ENCODE data around the gene MYEOV. TPM values are rescaled to one million over a fixed set of nuclear protein-coding genes. Genes with fewer than 3 reads are reported as not detected.

MYEOV gene
- total and polyA plus RNA-seq, 9 of the 15 experiments (the other 6 are each of a cell fraction or from before 2014, with no cell fraction given): 10.2 to 133 (median 32.2) TPM

DNA sequence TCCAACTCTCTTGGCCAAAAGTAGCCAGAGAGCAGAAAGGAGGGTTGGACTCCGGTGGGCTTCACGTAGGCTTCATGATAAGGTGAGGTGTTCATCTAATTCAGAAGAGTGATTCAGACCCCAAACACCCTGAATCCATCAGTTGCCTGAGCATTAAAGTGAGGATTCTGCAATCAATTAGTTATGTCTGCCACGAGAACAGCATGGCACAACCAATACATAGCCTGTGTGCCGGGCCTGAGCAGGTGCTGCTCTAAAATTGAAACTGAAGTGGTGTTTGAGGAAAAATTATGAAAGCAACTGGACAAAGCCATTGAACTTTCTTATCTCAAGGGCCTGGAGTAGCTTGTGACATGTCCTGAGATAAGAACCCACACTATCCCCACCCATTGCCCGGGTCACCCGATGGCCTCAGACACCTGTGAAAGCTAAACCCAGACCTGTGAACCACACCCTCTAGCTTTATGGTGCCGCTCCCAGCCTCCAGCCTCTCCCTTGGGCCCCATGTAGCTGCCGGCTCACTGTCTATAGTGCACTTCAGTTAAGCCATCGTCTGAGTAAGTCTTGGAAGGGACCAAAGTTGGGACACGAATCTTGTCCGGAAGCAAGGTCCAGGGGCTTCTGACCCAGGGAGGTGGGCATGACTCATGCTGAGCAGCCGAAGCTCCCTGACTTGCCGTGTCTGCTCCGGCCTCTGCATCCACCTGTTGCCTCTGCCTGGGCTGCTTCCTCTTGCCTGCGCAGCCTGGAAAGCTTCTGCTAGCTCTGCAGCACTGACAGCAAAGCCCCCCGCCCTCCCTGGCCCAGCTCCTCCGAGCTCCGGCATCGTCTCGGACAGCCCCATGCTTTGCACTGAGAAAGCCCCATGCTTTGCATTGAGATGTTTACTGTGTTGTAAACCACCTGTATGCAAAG lies 5.7 kb upstream of the MYEOV start (continued):
- TF ChIP-seq, protein P1, sequence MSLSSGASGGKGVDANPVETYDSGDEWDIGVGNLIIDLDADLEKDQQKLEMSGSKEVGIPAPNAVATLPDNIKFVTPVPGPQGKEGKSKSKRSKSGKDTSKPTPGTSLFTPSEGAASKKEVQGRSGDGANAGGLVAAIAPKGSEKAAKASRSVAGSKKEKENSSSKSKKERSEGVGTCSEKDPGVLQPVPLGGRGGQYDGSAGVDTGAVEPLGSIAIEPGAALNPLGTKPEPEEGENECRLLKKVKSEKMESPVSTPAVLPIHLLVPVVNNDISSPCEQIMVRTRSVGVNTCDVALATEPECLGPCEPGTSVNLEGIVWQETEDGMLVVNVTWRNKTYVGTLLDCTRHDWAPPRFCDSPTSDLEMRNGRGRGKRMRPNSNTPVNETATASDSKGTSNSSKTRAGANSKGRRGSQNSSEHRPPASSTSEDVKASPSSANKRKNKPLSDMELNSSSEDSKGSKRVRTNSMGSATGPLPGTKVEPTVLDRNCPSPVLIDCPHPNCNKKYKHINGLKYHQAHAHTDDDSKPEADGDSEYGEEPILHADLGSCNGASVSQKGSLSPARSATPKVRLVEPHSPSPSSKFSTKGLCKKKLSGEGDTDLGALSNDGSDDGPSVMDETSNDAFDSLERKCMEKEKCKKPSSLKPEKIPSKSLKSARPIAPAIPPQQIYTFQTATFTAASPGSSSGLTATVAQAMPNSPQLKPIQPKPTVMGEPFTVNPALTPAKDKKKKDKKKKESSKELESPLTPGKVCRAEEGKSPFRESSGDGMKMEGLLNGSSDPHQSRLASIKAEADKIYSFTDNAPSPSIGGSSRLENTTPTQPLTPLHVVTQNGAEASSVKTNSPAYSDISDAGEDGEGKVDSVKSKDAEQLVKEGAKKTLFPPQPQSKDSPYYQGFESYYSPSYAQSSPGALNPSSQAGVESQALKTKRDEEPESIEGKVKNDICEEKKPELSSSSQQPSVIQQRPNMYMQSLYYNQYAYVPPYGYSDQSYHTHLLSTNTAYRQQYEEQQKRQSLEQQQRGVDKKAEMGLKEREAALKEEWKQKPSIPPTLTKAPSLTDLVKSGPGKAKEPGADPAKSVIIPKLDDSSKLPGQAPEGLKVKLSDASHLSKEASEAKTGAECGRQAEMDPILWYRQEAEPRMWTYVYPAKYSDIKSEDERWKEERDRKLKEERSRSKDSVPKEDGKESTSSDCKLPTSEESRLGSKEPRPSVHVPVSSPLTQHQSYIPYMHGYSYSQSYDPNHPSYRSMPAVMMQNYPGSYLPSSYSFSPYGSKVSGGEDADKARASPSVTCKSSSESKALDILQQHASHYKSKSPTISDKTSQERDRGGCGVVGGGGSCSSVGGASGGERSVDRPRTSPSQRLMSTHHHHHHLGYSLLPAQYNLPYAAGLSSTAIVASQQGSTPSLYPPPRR (CRISPR knock-in tag; IDR thresholded peaks at IDR 0.05; ENCODE audit: borderline replicate concordance): no peak
- TF ChIP-seq L3MBTL2 (IDR thresholded peaks at IDR 0.05): peak; percentile 41; the same call in 1 of the 2 replicates
- no peak for TF ChIP-seq ZC3H4 (CRISPR knock-in tag; IDR thresholded peaks at IDR 0.05; ENCODE audit: borderline replicate concordance)
- peak; percentile 16; the same call in 1 of the 2 replicates for TF ChIP-seq TEAD4 (IDR thresholded peaks at IDR 0.05; ENCODE audit: low read length)
- TF ChIP-seq TEAD4 (CRISPR knock-in tag; IDR thresholded peaks at IDR 0.05; ENCODE audit: borderline replicate concordance): no peak
- TF ChIP-seq, protein P2, sequence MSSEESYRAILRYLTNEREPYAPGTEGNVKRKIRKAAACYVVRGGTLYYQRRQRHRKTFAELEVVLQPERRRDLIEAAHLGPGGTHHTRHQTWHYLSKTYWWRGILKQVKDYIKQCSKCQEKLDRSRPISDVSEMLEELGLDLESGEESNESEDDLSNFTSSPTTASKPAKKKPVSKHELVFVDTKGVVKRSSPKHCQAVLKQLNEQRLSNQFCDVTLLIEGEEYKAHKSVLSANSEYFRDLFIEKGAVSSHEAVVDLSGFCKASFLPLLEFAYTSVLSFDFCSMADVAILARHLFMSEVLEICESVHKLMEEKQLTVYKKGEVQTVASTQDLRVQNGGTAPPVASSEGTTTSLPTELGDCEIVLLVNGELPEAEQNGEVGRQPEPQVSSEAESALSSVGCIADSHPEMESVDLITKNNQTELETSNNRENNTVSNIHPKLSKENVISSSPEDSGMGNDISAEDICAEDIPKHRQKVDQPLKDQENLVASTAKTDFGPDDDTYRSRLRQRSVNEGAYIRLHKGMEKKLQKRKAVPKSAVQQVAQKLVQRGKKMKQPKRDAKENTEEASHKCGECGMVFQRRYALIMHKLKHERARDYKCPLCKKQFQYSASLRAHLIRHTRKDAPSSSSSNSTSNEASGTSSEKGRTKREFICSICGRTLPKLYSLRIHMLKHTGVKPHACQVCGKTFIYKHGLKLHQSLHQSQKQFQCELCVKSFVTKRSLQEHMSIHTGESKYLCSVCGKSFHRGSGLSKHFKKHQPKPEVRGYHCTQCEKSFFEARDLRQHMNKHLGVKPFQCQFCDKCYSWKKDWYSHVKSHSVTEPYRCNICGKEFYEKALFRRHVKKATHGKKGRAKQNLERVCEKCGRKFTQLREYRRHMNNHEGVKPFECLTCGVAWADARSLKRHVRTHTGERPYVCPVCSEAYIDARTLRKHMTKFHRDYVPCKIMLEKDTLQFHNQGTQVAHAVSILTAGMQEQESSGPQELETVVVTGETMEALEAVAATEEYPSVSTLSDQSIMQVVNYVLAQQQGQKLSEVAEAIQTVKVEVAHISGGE (CRISPR knock-in tag; IDR thresholded peaks at IDR 0.05): no peak
- TF ChIP-seq, protein P3, sequence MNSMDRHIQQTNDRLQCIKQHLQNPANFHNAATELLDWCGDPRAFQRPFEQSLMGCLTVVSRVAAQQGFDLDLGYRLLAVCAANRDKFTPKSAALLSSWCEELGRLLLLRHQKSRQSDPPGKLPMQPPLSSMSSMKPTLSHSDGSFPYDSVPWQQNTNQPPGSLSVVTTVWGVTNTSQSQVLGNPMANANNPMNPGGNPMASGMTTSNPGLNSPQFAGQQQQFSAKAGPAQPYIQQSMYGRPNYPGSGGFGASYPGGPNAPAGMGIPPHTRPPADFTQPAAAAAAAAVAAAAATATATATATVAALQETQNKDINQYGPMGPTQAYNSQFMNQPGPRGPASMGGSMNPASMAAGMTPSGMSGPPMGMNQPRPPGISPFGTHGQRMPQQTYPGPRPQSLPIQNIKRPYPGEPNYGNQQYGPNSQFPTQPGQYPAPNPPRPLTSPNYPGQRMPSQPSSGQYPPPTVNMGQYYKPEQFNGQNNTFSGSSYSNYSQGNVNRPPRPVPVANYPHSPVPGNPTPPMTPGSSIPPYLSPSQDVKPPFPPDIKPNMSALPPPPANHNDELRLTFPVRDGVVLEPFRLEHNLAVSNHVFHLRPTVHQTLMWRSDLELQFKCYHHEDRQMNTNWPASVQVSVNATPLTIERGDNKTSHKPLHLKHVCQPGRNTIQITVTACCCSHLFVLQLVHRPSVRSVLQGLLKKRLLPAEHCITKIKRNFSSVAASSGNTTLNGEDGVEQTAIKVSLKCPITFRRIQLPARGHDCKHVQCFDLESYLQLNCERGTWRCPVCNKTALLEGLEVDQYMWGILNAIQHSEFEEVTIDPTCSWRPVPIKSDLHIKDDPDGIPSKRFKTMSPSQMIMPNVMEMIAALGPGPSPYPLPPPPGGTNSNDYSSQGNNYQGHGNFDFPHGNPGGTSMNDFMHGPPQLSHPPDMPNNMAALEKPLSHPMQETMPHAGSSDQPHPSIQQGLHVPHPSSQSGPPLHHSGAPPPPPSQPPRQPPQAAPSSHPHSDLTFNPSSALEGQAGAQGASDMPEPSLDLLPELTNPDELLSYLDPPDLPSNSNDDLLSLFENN (IDR thresholded peaks at IDR 0.05; ENCODE audit: low read depth in 2 of 2, low read length in 2 of 2): peak in 1 of 2 experiments; percentile 73; a peak in 2 of 4 replicates
- TF ChIP-seq SOX6 (IDR thresholded peaks at IDR 0.05): peak; percentile 48; the same call in 1 of the 2 replicates
- no peak for TF ChIP-seq NR4A1 (CRISPR knock-in tag; IDR thresholded peaks at IDR 0.05)
- no peak for TF ChIP-seq NR4A1 (tag; IDR thresholded peaks at IDR 0.05)
- 0 out of 2 replicates have a peak, but pooled peaks have one; percentile 41 for TF ChIP-seq ZEB2 (IDR thresholded peaks at IDR 0.05)
- no peak for TF ChIP-seq DEAF1 (CRISPR knock-in tag; IDR thresholded peaks at IDR 0.05)

Data from K562 (cell line).